CD4-positive, alpha-beta T cell treated with Interleukin-15 for 1 hour (primary cell): ENCODE results near the gene DHRSX.
"Not testable (repeated sequence)": the region's sequence is repeated elsewhere in the genome, so short reads cannot be mapped to it uniquely, and the experiment has no call there.

Experiments used
- DNase-seq: peaks from one replicate; pipeline ENCODE4 v3.0.0-alpha.2; 2020

Gene DHRSX

DNA sequence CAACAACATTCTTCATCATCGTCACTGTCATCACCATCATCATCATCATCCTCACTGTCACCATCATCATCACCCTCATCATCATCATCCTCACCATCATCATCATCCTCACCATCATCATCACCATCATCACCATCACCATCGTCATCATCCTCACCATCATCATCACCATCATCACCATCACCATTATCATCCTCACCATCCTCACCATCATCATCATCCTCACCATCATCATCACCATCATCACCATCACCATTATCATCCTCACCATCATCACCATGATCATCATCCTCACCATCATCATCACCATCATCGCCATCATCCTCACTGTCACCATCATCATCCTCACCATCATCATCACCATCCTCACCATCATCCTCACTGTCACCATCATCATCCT is 18.9 kb upstream of the DHRSX start:
- DNase-seq: not testable (repeated sequence)

DNA sequence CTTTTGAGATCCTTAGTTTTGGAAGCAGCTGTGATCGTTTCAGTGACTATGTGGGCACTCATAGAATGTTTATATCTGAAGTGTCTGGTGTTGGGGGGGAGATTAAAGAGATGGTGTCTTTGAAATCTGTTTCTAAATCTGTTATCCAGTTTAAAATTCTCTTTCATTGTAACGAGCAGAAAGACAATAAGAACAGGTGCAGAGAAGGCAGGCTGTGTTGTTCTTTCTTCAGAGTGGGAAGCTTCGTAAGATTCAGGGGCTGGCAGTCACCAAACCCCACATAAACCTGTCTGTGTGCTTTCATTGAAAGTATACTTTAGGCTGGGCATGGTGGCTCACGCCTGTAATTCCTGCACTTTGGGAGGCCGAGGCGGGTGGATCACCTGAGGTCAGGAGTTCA is 16.3 kb upstream of the DHRSX start:
- no peak for DNase-seq

DNA sequence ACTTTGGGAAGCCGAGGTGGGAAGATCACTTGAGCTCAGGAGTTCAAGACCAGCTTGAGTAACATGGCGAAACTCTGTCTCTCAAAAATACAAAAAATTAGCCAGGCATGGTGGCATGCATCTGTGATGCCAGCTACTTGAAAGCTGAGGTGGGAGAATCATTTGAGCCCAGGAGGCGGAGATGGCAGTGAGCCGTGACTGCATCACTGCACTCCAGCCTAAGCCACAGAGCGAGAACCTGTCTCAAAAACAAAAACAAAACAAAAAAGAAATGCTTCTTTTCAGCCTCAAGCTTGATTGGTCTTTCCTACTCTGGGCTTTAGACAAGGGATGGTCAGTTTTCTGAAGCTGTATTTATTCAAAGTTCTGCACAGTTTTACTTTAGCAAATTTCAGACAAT is 15.8 kb upstream of the DHRSX start:
- DNase-seq: no peak

DNA sequence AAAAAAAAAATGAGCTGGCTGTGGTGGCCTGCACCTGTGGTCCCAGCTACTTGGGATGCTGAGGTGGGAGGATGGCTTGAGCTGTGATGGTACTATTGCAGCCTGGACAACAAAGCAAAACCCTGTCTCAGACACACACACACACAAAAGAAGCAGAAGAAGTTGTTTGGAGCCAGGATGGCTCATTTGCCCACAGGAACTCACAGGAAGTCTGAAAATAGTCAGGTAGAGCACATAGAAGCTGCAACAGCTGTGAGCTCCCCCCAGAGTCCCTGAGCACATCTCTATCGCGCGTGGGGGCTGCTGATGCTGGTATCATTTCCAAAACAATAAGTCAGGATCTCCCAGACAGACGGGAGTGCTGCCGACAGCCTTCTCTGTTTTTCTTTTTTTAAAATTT is 13.4 kb upstream of the DHRSX start:
- no peak for DNase-seq

DNA sequence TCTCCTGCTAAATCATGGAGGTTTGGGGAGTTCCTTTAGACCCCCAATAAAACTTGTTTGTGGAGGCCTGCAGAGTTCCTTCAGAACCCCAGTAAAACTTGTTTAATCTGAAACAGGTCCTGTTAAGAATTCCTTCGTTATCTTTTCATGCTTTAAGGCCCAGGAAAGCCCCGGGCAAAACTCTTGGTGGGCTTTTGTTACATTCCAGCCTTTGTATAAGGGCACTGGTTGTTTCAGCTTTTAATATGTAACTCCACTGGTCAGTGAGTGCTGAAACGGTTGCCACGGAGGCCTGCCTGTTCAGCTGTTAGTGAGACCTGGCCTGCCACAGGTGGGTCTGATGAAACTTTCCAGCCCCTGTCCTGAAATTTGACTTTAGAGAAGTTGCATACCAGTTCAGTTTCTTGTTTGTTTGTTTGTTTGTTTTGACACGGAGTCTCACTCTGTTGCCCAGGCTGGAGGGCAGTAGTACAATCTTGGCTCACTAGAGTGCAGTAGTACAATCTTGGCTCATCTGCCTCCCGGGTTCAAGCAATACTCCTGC is 12.4 kb upstream of the DHRSX start:
- DNase-seq: no peak

DNA sequence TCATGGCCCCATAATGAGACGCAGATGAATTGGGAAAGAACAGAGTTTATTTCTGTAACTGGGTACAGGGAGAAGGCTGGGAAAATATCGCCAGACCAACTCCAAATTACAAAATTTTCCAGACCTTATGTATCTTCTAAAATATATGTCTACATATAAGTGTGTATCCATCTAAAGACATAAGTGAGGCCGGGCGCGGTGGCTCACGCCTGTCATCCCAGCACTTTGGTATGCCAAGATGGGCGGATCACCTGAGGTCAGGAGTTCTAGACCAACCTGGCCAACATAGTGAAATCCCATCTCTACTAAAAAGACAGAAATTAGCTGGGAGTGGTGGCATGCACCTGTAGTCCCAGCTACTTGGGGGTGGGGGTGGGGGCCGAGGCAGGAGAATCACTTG is 11.7 kb upstream of the DHRSX start:
- DNase-seq: no peak

DNA sequence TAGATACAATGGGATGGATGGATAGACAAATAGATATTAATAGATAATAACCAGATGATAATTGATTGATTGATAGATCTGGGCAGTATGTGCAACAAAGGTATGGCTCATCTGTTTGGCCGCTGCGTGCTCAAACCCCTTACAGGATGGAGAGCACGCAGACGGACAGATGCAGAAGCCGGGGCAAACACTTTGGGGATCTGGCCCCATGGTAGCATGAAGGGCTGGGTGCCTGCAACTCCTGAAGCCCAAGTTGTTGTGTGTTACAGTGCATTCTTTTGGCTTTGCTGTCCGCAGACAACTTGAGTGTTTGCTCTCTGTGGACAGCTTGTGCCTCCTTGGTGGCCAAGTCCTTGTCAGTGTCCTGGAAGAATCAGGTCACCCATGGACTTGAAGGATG is 10.6 kb upstream of the DHRSX start:
- no peak for DNase-seq

DNA sequence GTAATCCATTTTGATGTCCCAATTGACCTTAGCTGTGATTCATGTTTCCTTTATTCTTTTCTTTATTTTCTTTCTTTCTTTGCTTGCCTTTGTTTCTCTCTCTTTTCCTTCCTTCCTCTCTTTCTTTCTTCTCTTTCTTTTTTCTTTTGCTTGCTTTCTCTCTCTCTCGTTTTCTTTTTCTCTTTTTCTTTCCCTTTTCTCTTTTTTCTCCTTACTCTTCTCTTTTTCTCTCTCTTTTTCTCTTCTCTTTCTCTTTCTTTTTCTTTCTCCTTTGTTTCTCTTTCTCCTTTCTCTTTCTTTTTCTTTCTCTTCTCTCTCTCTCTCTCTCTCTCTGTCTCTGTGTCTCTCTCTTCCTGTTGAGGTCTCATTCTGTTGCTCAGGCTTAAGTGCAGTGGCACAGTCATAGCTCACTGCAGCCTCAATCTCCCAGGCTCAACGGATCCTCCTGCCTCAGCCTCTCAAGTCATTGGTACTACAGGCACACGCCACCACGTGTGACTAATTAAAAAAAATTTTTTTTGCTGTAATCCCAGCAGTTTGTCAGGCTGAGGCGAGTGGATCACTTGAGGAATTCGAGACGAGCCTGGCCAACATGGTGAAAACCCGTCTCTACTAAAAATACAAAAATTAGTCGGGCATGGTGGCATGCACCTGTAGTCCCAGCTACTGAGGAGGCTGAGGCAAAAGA is 8.0 kb upstream of the DHRSX start:
- no peak for DNase-seq

DNA sequence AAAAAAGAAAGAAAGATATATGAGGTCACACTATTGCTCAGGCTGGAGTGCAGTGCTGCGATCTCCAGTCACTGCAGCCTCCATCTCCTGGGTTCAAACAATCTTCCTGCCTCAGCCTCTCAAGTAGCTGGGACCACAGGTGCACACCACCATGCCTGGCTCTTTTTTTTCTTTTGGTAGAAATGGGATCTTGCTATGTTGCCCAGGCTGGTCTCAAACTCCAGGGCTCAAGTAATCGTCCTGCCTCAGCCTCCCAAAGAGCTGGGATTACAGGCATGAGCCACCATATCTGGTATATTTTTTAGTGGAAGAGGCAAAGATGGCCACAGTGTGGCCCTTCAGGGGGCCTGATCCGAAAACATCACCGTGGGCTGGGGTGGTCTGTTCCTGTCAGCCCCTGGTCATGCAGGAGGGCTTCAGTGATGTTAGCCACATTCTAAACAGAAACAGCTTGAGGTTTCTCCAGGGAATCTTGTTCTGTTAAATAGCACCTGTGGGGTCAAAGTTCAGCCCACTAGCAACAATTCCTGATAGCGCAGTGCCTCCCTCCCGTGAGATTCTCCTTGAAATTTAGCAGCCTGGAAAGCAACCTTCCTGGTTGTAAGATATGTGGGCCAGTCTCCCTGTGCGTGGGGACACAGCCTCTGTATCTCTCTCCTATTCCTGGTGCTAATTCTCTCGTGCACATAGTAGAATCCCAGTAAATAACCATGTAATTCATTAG is 7.3 kb upstream of the DHRSX start:
- DNase-seq: no peak

DNA sequence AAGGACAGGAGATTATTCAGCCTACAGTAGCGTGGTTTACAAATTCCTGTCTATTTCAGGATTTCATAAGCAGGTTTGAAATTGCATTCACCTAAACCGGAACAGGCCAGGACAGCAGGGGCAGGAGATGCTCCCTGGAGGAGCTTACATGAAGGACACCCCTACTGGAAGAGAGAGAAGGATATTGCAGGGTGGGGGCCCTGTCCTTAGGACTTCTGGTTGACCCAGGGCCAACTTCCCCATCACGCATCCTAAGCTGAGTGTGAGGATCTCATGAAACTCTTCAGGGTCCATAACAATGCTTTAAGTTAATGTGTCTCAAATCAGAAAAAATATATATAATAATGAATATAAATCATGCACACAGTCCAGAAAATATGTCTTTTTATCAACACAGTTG is 6.4 kb upstream of the DHRSX start:
- DNase-seq: no peak

DNA sequence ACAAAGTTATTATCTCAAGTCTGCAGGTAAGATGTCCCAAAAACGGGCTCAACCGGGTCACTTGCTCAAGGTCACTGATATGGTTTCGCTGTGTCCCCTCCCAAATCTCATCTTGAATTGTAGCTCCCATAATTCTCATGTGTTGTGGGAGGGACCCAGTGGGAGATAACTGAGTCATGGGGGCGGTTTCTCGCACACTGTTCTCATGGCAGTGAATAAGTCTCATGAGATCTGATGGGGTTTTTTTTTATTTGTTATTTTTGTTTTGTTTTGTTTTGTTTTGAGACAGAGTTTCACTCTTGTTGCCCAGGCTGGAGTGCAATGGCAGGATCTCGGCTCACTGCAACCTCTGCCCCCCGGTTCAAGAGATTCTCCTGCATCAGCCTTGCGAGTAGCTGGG is 4.6 kb upstream of the DHRSX start:
- DNase-seq: not testable (repeated sequence)

DNA sequence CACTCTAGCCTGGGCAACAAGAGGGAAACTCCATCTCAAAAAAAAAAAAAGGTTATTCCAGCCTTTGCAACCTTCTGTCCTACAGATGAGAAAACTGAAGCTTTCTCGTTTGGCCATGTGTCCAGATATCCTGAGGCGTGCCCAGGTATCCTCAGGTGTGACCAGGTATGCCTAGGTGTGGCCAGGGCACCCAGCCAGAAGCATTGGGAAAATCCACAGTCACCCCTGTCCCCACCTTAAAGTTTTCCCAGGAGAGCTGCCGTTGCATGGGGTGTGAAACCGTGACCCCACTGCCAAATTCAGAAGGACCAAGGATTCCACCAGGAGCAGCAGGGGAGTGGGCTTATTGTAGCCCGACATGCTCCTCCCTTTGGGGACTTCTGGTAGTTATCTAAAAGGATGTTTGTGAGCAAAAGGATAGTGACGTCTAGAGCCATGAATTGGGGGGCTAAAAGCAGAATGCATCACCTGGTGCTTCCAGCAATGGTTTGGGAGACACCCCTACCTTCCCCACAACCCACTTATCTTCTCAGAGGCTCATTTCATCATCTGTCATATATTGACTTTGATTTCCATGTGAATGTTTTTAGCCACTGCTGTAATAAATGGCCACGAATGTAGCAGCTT is 4.0 kb upstream of the DHRSX start:
- DNase-seq: no peak

DNA sequence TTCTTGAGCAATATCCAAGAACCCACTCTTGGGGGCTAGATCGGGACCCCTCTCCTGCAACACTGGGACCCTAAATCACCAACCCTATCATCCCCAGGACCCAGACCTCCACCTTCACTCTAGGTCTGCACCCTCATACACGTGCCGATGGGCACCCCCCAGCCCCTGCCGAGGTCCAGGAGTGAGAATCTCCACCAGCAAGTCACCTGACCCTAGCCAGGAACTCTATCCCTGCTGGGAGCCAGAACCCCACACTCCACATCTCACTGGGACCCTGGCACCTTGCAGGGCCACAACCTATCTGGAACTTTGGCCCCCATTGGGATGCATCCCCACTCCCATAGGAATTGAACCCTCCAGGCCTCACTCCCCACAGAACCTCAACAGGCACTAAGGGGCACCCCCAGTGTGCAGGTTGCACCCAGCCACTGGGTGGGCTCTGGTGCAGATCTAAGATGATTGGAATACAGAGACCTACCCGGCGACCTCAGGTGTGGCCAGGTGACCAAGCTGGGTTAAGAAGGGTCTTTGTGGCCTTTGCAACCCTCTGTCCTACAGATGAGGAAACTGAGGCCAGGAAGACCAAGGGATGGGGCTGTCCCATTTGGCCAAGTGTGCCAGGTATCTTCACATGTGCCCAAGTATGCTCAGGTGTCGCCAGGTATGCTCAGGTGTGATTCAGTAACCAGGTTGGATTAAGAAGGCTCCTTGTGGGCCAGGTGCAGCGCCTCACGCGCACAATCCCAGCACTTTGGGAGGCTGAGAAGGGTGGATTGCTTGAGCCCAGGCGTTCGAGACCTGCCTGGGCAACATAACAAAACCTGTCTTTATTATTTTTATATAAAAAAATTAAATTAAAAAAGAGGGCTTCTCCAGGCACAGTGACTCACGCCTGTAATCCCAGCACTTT is 3.1 kb upstream of the DHRSX start:
- DNase-seq: no peak

DNA sequence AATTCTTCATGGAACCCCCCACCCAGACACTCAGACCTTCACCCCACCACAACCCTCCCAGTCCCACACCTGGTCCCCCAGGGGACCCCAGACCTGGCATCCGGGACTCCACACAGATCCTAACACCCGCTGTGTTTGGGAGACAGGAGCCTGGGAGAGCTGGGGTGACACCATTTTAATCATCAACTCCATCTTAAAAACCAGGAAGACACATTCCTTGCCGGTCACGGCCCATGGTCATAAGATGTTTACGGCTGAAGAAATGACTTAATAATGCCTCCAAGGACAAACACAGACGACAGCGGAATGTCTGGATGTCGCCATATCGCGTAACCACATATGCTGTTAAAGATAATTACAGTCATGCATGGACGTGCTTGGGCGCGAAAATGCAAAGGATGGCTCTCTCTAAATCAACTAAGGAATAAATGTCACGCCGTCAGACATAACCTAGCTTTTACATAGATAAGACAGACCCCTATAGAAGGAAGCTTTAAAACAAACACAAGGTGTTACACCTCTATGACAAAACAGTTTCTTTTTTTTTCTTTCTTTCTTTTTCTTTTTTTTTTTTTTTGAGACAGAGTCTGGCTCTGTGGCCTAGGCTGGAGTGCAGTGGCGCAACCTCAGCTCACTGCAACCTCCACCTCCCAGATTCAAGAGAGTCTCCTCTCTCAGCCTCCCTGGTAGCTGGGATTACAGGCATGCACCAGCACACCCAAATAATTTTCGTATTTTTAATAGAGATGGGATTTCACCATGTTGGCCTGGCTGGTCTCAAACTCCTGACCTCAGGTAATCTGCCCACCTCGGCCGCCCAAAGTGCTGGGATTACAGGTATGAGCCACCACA is 2.1 kb upstream of the DHRSX start:
- no peak for DNase-seq

DNA sequence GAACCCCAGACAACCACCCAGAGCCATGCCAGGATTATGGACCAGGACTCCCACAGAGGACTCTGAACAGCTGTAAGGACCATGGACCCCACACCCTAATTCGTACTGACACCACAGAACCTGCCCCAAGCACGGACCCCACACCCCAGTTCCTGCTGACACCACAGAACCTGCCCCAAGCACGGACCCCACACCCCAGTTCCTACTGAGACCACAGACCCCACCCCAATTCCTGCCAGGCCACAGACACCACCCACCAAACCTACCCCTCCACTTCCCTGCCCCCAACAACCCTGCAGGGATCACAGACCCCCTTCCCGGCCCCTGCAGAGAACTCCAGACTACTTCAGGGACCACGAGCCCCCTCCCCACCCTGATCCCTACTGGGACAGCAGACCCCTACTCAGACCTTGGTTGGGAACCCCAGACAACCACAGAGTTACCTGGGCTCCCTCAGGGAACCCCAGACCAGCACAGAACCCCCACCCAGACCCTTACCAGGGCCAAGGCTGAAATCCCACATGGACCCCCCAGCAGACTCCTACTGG is 1.4 kb upstream of the DHRSX start:
- DNase-seq: no peak

DNA sequence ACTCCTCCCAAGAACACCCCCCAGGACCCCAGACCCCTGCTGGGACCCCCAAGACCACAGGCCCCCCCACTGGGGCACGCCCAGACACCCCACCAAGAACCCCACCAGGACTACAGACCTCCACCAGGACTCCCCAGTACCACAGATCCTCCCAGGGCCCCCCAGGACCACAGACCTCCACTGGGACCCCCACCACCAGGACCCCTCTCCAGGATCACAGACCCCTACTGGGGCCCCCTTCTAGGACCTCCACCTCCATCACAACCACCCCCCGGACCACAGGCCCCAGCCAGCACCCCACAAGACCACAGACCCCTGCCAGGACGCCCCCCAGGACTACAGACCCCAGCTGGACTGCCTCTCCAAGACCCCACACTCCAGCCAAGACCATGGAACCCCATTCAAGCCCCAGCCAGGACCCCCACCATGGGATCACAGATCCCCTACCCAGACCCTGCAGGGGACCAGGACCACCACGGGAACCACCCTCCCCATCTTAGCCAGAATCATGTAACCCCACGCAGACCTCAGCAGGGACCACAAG is 855 bp upstream of the DHRSX start:
- DNase-seq: no peak

DNA sequence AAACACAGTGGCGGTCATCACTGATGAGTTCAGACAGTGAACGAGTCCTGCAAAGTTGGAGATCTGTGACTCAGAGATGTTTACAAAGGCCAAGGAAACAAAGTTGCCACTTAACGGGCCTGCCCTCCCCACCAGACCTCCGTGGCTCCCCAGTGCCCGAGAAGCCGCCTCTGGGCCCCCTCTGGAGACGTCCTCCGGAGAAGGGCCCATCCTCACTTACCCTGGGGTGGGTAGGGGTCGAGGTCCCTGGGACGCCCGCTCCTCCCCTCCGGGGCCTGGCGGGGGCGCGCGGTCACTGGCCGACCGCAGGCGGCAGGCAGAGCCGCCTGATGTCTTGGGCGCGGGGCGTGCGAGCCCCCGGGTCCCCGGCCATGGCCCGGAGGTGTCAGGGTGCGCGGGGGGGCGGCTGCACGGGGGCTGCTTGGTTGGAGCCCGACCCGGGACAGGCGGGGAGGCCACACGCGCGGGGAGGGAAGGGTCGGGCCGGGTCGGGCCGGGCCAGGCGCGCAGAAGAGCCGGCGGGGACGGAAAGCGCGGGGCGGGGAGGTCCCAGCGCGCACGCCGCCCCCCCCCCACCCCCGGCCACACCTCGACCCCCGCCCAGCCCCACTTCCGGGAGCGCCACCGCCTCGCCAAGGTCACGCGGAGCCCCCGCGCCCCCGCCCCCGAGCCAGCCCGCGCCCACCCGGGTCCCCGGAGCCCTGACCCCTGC is 529 bp downstream of the DHRSX start:
- no peak for DNase-seq

DNA sequence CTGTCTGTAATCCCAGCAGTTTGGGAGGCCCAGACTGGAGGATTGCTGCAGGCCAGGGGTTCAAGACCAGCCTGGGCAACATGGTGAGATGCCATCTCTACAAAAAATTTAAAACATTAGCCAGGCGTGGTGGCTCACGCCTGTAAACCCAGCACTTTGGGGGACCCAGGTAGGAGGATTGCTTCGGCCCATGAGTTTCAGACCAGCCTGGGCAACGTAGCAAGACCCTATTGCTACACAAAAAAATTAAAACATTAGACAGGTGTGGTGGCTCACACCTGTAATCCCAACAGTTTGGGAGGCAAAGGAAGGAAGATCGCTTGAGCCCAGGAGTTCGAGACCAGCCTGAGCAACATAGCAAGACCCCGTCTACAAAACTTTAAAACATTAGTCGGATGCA is 1.3 kb downstream of the DHRSX start:
- no peak for DNase-seq

DNA sequence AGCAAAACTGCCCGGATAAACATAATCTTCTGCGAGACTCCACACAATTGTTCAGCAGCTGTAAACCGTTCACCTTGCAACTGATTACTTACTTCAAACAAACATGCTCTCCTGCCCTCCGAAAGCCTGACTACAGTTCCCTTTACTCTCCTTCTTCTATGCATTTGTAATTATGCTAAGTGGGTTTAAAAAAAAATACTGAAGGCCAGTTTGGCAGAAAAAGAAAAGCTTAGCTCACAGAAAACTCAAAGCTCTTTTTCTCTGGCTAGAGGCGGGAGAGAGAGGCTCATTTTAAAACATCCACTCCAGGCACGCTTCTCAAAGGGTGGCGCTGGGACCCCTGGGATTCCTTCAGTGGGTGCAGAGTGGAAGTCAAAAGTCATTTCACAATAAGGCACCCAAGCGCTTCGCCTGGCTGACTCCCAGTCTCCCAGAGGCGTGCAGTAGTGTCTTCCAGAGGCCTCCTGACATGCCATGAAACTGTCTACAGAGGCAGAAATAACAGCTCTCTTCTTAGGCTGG is 1.9 kb downstream of the DHRSX start:
- no peak for DNase-seq

DNA sequence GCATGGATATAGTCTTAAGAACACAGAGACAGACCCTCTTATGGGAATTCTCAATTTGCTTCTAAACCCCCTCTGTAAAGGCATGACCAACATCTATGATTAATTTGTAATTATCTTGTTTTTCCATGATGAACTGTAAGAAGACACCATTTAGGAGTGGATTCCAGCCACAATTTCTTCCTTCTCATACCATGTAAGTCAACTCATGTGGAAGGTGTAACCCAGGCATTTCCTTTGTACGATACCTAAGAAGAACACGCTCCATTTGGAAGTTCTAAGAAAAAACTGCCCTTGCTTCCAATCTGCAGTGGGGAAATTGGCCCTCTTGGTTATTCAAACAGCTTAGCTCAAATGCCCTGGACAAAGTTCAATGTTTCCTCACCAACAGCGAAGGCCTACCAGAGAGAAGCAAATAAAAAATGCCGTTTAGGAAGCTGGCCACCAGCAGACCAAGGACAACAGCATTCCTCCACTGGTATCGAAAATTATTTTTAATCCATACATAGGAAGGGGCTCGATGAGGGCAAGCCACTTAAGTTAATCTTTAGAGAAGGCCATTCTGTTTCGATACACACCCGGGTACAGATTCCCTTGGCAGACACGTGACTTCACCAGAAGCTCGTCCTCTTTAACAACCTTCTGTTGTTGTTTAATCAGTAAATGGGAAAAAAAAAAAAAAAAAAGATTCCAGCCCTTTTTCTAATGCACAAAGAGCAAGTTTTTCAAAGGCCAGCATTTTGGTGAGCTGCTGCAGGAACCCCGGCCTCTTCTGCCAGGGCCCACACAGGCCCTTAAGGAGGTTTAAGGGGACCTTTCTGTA is 2.6 kb downstream of the DHRSX start:
- DNase-seq: no peak
